ENCODE measurements around the gene TEPSIN.

Gene TEPSIN

GRCh38 chr17:81267390-81268067 lies 28.7 kb upstream of the TEPSIN start:
- DNase-seq = no peak

DNA sequence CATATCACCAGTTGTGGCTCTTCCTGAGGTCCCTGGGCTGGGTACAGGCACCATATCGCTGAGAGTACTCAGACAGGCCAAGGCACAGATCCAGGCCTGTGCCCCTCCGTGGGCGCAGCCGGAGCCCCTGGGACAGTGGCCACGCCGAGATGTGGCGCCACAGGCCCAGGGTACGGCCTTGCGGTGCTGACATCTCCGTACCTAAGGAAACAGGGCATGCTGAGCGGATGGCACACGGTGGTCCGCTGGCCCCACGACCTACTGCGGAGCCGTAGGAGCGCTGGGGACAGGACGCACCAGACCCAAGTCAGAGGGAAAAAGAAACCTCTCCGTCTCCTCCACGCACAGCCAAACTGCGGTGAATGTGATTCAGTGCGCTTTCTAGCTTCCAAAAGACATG lies 26.7 kb upstream of the TEPSIN start:
- DNase-seq = no peak

- DNase-seq = no peak
Observed at GRCh38 chr17:81264640-81265039, 25.8 kb upstream of the TEPSIN start.

GRCh38 chr17:81263371-81264181 lies 24.7 kb upstream of the TEPSIN start:
- no peak for DNase-seq

DNA sequence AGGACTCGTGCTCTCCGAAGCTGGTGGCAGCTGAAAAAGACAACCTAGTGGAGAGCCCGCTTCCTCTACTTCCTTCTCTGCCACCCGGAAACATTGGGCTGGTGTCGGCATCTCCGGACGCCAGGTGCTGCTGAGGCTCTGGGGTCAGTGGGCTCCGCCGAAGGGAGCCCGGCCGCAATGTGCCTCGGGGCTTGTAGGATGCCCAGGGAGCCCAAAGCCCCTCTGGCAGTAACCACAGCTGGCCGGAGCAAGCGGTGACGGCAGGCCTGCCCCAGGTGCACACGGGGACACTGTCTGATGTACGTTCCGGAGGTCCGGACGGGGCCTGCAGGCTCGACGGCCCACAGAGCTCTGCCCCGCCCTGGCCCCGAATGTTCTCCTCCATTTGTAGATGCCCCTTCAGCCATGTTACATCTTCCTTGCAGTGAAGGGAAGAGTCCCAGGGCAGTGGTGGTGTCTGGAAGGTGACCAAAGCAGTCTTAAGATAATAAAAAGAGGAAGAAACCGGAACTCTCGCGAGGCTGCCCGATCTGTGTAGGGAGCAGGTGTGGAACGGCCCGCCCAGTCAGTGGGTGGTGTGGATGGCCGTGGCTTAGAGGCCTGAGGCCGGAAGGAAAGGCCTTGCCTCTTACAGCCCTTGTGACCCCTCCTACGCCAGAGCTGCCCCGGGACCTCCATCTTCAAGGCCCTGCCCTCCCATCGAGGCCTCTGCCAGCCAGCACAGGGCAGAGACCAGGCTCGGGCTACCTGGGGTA lies 22.9 kb upstream of the TEPSIN start:
- no peak for DNase-seq

- no peak for DNase-seq
Observed at GRCh38 chr17:81261096-81261495, 22.2 kb upstream of the TEPSIN start.

- DNase-seq = no peak
Observed at GRCh38 chr17:81260641-81261040, 21.8 kb upstream of the TEPSIN start.

- DNase-seq = no peak
Observed at GRCh38 chr17:81260171-81260570, 21.3 kb upstream of the TEPSIN start.

DNA sequence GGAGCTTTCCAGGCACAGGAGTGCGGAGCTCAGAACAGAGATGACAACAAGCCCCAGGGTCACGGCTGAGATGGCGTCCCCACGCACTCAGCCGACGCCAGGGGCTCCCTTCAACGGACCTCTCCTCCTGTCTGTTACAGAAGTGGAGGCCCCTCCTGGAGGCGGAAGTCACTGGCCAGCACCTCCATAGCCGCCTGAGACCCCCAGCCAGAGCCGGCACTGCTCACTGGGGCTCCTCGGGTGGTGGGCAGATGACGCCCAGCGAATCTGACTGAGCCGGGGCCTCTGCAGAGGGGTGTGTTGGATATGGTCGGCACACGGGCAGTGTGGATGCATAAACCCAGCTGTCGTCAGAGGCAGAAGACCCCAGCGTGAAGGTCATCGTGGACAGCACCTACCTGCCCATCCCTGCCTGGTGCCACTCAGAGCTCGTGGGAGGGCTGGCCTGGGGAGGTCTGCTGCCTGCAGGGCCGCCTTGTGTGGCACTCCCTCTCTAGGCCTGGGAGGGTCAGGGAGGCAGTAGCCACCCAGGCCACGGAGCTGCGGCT lies 20.3 kb upstream of the TEPSIN start:
- no peak for DNase-seq

GRCh38 chr17:81258292-81258691 lies 19.4 kb upstream of the TEPSIN start:
- DNase-seq = no peak

DNA sequence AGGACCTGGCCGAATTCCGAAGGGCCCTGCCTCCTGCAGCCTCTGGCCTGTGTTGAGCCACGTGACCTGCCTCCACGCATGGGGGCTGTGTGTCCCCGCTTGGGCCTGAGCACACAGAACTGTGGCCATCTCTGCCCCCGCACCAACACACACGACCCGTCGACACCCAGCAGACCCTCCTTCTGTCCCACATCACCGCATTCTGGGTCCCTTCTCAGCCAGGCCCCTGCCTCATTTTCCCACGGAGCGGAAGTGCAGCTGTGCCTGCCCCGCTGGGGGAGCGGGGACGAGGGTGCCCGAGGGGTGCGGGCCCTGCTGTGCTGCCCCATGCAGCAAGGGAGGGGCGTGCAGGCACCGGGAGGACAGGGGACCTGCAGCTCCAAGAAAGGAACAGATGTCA lies 18.7 kb upstream of the TEPSIN start:
- no peak for DNase-seq

- DNase-seq = no peak
Observed at GRCh38 chr17:81256616-81257015, 17.8 kb upstream of the TEPSIN start.

- peak; percentile 84 for DNase-seq
Observed at GRCh38 chr17:81254955-81255717, 16.3 kb upstream of the TEPSIN start.

- peak; percentile 80 for DNase-seq
Observed at GRCh38 chr17:81253358-81254131, 14.7 kb upstream of the TEPSIN start.

GRCh38 chr17:81252987-81253329 lies 14.1 kb upstream of the TEPSIN start:
- peak; percentile 32 for DNase-seq

- peak; percentile 56 for DNase-seq
Observed at GRCh38 chr17:81252326-81252986, 13.6 kb upstream of the TEPSIN start.

DNA sequence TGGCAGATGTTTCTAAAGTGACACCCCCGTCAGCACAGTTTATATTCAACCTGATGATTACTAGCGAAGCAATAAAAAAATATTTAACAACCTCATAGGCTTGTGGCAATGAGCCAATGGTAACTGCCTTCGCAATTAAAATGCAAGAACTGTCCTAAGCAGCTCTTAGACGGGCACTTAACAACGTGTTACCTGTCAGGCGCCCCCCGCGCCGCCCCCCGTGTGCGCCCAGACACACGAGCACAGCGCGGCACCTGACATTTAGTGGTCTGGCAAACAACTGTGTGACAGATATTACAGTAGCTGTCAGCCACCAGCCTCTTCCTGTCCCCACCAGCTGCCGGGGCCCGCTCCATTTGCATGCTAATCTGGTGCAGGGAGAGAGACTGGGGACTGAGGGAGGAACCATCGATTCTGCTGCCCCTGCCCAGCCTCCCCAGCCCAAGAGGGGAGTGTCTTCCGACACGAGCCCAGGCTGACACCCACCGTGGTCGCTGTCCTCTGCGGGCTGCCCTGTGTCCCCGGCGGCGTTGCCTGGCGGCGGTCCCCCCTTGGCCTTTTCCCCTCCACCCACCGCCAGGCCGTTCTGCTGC lies 12.9 kb upstream of the TEPSIN start:
- DNase-seq = peak; percentile 34

GRCh38 chr17:81251094-81251708 lies 12.3 kb upstream of the TEPSIN start:
- peak; percentile 33 for DNase-seq

- no peak for DNase-seq
Observed at GRCh38 chr17:81250286-81251093, 11.6 kb upstream of the TEPSIN start.
